Transverse colon (tissue), 4 donors: ENCODE measurements around the gene RPS6KL1. TPM values are rescaled to one million over a fixed set of nuclear protein-coding genes. Genes with fewer than 3 reads are reported as not detected.

Source experiments
- DNase-seq: peaks from one replicate; pipeline ENCODE4 v3.0.0-alpha.2; 2019
- H3K27ac ChIP-seq, 4 donors: fragments of 200-600 bp; sonication (generic); 2 replicates each; pipeline ENCODE4 v1.5.1; 2016 to 2018; ENCODE audit warnings: inconsistent platforms in 4 of 4
- H3K27me3 ChIP-seq: fragments of 200-600 bp; sonication (generic); 2 replicates; pipeline ENCODE4 v1.5.1; 2017; ENCODE audit warnings: inconsistent platforms
- H3K36me3 ChIP-seq, 4 donors: fragments of 200-600 bp; sonication (generic); 2 replicates each; pipeline ENCODE4 v1.5.1; 2017 to 2019; ENCODE audit warnings: inconsistent platforms in 4 of 4
- H3K4me1 ChIP-seq, 4 donors: fragments of 200-600 bp; sonication (generic); 2 replicates each; pipeline ENCODE4 v1.5.1; 2017 to 2020; ENCODE audit warnings: inconsistent platforms in 4 of 4
- H3K4me3 ChIP-seq, 4 donors: fragments of 200-600 bp; sonication (generic); 1 replicate in 1 of 4; 2 replicates in 3 of 4; pipeline versions ENCODE4 v1.5.1 to v1.6.1; 2017 to 2019; ENCODE audit warnings: inconsistent platforms in 4 of 4
- H3K9me3 ChIP-seq, 2 donors: fragments of 200-600 bp; sonication (generic); 2 replicates each; pipeline ENCODE4 v1.5.1; 2017 to 2019; ENCODE audit warnings: inconsistent platforms in 2 of 2
- CTCF ChIP-seq, 5 experiments: fragments of 200-600 bp in 3 of 5; fragments of 450-650 bp in 2 of 5; sonication (generic) in 3 of 5; IDR thresholded peaks; 1 replicate in 2 of 5; 2 replicates in 3 of 5; pipeline ENCODE4 v1.5.1; 2016 to 2017; ENCODE audit warnings: antibody characterized with exemption in 5 of 5, inconsistent platforms in 3 of 5, mild to moderate bottlenecking in 2 of 5, moderate library complexity in 1 of 5
- EP300 ChIP-seq: sonication (generic); formaldehyde crosslinking; IDR thresholded peaks from one replicate; pipeline ENCODE4 v1.6.1; 2017; ENCODE audit warnings: antibody characterized with exemption, low read depth
- POLR2A ChIP-seq: fragments of 450-650 bp; IDR thresholded peaks from one replicate; pipeline ENCODE4 v1.6.1; 2016; ENCODE audit warnings: antibody characterized with exemption, mild to moderate bottlenecking, moderate library complexity
- POLR2AphosphoS5 ChIP-seq, 3 donors: sonication (generic); formaldehyde crosslinking; IDR thresholded peaks; one replicate each; pipeline ENCODE4 v1.6.1; 2016; ENCODE audit warnings: antibody characterized with exemption in 3 of 3
- WGBS, 2 donors: methylation state at CpG; one replicate each; pipeline ENCODE4 v1.1.5; 2018; ENCODE audit warnings: low coverage in 1 of 2; 5-methylcytosine and 5-hydroxymethylcytosine counted together
- in situ Hi-C, 4 donors: fragments of 200-750 bp; cut with MboI; loops; one replicate each; pipeline versions ENCODE4 v1.15.0 to v1.15.1; 2017; ENCODE audit warnings: low sequenced_read_pairs in 3 of 4, low pct_ligation_motif_present in 1 of 4, low pct_unique_long_range_greater_than_20kb in 1 of 4
- intact Hi-C: fragments of 100-400 bp; cut with DNase I; formaldehyde crosslinking; loops from one replicate; pipeline ENCODE4 v1.15.1; 2023; ENCODE audit warnings: low total_unique reads
- total RNA-seq, 4 donors: library from RNA; depleted of rRNA; stranded (reverse); fragments of >200 nt; gene quantifications; one replicate each; pipeline ENCODE4 v1.1.0, GENCODE V29; 2016

RPS6KL1 gene
- total RNA-seq, 4 donors from 2014 or later, result 6.4 to 54.1 (median 9.3) TPM; not detected in 1

GRCh38 chr14:74859757-74860552 lies 63.1 kb downstream of the RPS6KL1 start:
- DNase-seq, result no peak
- in situ Hi-C loops (loop anchor here in 1 of 4 donors (10.0 kb wide), 1 partner anchor 55 kb away; no protein-coding TSS in a partner anchor), intact Hi-C loops (loop anchor here (5.0 kb wide), 1 partner anchor 47 kb away; no protein-coding TSS in a partner anchor)
- no peak for TF ChIP-seq POLR2AphosphoS5 (IDR thresholded peaks at IDR 0.05)
- TF ChIP-seq POLR2A, result no peak
- no peak for TF ChIP-seq EP300
- TF ChIP-seq CTCF (IDR thresholded peaks at IDR 0.05), result no peak
- H3K36me3 ChIP-seq, result no peaks in the 10 kb centered on the region
- H3K4me3 ChIP-seq, result no peak overlapping the region
- no peak overlapping the region for H3K27ac ChIP-seq
- no peaks in the 10 kb centered on the region for H3K27me3 ChIP-seq
- WGBS, 2 donors, result 44 to 53% methylated on average over 2 to 10 of the region's 10 CpGs
- H3K4me1 ChIP-seq, result peaks cover 0 to 7% (median 0%) of the 10 kb centered on the region in 4 donors
- H3K9me3 ChIP-seq, result no peaks in the 10 kb centered on the region

GRCh38 chr14:74858022-74858421 lies 65.0 kb downstream of the RPS6KL1 start:
- no peaks in the 10 kb centered on the region for H3K36me3 ChIP-seq
- in situ Hi-C loops (no loop called here), intact Hi-C loops (no loop called here)
- no peaks in the 10 kb centered on the region for H3K27me3 ChIP-seq
- peaks cover 0 to 26% (median 10%) of the 10 kb centered on the region in 4 donors for H3K4me1 ChIP-seq
- no peak for DNase-seq
- TF ChIP-seq CTCF (IDR thresholded peaks at IDR 0.05) (no peak), POLR2A (no peak), POLR2AphosphoS5 (IDR thresholded peaks at IDR 0.05) (no peak), EP300 (no peak)
- H3K4me3 ChIP-seq, result no peak overlapping the region
- H3K27ac ChIP-seq, result no peak overlapping the region
- WGBS, 2 donors, result 73 to 75% methylated on average over 1 of the region's 1 CpG
- no peaks in the 10 kb centered on the region for H3K9me3 ChIP-seq

GRCh38 chr14:74856366-74856765 lies 66.7 kb downstream of the RPS6KL1 start:
- Histone ChIP-seq H3K27me3 (no peaks in the 10 kb centered on the region), H3K27ac (no peak overlapping the region), H3K4me3 (no peak overlapping the region), H3K36me3 (no peaks in the 10 kb centered on the region), H3K4me1 (peaks cover 0 to 31% (median 10%) of the 10 kb centered on the region in 4 donors), H3K9me3 (no peaks in the 10 kb centered on the region)
- intact Hi-C loops, result no loop called here
- in situ Hi-C loops, result no loop called here
- TF ChIP-seq POLR2AphosphoS5 (IDR thresholded peaks at IDR 0.05), result no peak
- no peak for TF ChIP-seq EP300
- 81 to 100% methylated on average over 1 of the region's 1 CpG for WGBS, 2 donors
- no peak for DNase-seq

- Histone ChIP-seq H3K4me3 (no peak overlapping the region), H3K27ac (no peak overlapping the region)
- WGBS, 2 donors, result 62 to 63% methylated on average over 2 to 4 of the region's 4 CpGs
These were observed 67.1 kb downstream of the RPS6KL1 start for GRCh38 chr14:74855945-74856344.

More at GRCh38 chr14:74855945-74856344, 67.1 kb downstream of the RPS6KL1 start:
- Histone ChIP-seq H3K9me3 (no peaks in the 10 kb centered on the region), H3K36me3 (no peaks in the 10 kb centered on the region), H3K27me3 (no peaks in the 10 kb centered on the region), H3K4me1 (peaks cover 0 to 29% (median 10%) of the 10 kb centered on the region in 4 donors)
- intact Hi-C loops, result no loop called here
- in situ Hi-C loops, result no loop called here
- TF ChIP-seq CTCF (IDR thresholded peaks at IDR 0.05) (no peak), POLR2AphosphoS5 (IDR thresholded peaks at IDR 0.05) (no peak), EP300 (no peak), POLR2A (no peak)
- no peak for DNase-seq
